ENCODE results near the gene RAB34. TPM values are rescaled to one million over a fixed set of nuclear protein-coding genes. Genes with fewer than 3 reads are reported as not detected.

The RAB34 gene
- total and polyA plus RNA-seq, 2 donors (not counting 3 experiments of a cell fraction or from before 2014, with no cell fraction given) = 62.3 to 113 TPM

DNA sequence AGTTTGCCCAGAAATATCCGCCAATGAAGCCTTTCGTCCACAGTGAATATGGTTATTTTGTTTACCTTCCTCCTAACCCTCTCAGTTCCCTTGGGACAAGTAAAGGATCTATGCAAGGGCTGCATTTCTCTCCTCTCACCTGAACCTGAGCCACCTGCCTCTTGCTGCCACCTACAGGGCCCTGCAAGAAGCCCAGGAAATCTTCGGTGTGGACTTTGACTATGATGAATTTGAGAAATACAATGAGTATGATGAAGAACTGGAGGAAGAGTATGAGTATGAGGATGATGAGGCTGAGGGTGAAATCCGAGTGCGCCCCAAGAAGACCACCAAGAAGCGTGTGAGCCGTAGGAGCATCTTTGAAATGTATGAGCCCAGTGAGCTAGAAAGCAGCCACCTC lies 41.7 kb downstream of the RAB34 start:
- Histone ChIP-seq H3K9me3 (replicated peaks; ENCODE audit: control insufficient read depth, insufficient read depth, low read length) (no peaks in the 10 kb centered on the region), H4K20me1 (replicated peaks; ENCODE audit: control insufficient read depth, extremely low read depth, insufficient read depth, low read length) (no peaks in the 10 kb centered on the region), H2AFZ (ENCODE audit: low read depth, low read length) (no peak overlapping the region), H3K9me1 (replicated peaks; ENCODE audit: control insufficient read depth, extremely low read depth, insufficient read depth, low read length) (no peaks in the 10 kb centered on the region), H3K27me3 (ENCODE audit: control insufficient read depth in 2 of 2, insufficient read depth in 2 of 2, low read length in 2 of 2) (no peaks in the 10 kb centered on the region), H3K27ac (ENCODE audit: insufficient read depth, low read depth, low read length) (no peak overlapping the region), H3K79me2 (ENCODE audit: control insufficient read depth, insufficient read depth, low read length) (no peaks in the 10 kb centered on the region), H3K9ac (replicated peaks; ENCODE audit: extremely low read depth, insufficient read depth, low read length) (no peak overlapping the region), H3K36me3 (ENCODE audit: control insufficient read depth in 2 of 2, extremely low read depth in 1 of 2, insufficient read depth in 2 of 2, low read length in 2 of 2) (peaks cover 35 to 54% of the 10 kb centered on the region in 2 experiments), H3K4me2 (ENCODE audit: insufficient read depth, low read length) (no peak overlapping the region), H3K4me1 (ENCODE audit: control insufficient read depth, extremely low read depth, insufficient read depth, low read length) (no peaks in the 10 kb centered on the region), H3K4me3 (replicated peaks in 1 of 3; ENCODE audit: insufficient read depth in 1 of 3, low read depth in 1 of 3, low read length in 3 of 3) (no peak overlapping the region)
- no TSS peak for BruUV-seq (replicated peaks)
- dilution Hi-C loops (cut with MboI; ENCODE audit: extremely low pct_ligation_motif_present, low sequenced_read_pairs) = no loop called here
- no peak for FAIRE-seq
- no peak for DNase-seq (ENCODE audit: low read depth, low spot score)
- no peak for TF ChIP-seq GATA2 (IDR thresholded peaks at IDR 0.05; ENCODE audit: insufficient read depth, insufficient read length, low read depth, low read length)
- TF ChIP-seq EZH2 (IDR thresholded peaks at IDR 0.05; ENCODE audit: borderline replicate concordance, low read depth, low read length, severe bottlenecking) = no peak
- no peak for TF ChIP-seq POLR2AphosphoS5 (IDR thresholded peaks at IDR 0.05; ENCODE audit: insufficient read depth, low read depth, low read length)
- TF ChIP-seq MYC (IDR thresholded peaks at IDR 0.05; ENCODE audit: low read depth, low read length) = no peak
- TF ChIP-seq MAX (IDR thresholded peaks at IDR 0.05; ENCODE audit: insufficient read depth, insufficient read length) = no peak
- no peak for TF ChIP-seq POLR2A (IDR thresholded peaks at IDR 0.05; ENCODE audit: low read depth, low read length)
- no peak for TF ChIP-seq CTCF (IDR thresholded peaks at IDR 0.05; ENCODE audit: extremely low read depth in 1 of 2, insufficient read depth in 1 of 2, low read depth in 1 of 2, low read length in 2 of 2)
- TF ChIP-seq FOS (IDR thresholded peaks at IDR 0.05; ENCODE audit: borderline replicate concordance, insufficient read depth, low read length) = no peak
- TF ChIP-seq JUN (IDR thresholded peaks at IDR 0.05; ENCODE audit: borderline replicate concordance, insufficient read depth, insufficient read length, low read depth) = no peak
- intact Hi-C loops (cut with micrococcal nuclease) = no loop called here
- POLR2A ChIA-PET = no interaction called here
- CTCF ChIA-PET = interaction anchor here (0.7 to 2.8 kb wide), 4 partner anchors 13 to 32 kb away, joined by 3 to 12 read pairs (median 4); no protein-coding TSS in a partner anchor

Measured in endothelial cell of umbilical vein (primary cell).